Bronchial epithelial cell (primary cell): ENCODE data around the gene ARRB1. TPM values are rescaled to one million over a fixed set of nuclear protein-coding genes. Genes with fewer than 3 reads are reported as not detected.

Source experiments
- DNase-seq: peaks from one replicate; pipeline ENCODE4 v3.0.0-alpha.2; 2010; ENCODE audit warnings: low read depth
- FAIRE-seq: peaks from 2 replicates; lab custom pipeline; 2011; peaks lifted over from hg19 to GRCh38; lab: Jason Lieb, UNC
- H3K27me3 ChIP-seq: 2 replicates; pipeline ENCODE4 v1.5.1; 2011; ENCODE audit warnings: low read length; ENCODE audit not compliant: control insufficient read depth, insufficient read depth
- H3K36me3 ChIP-seq: 2 replicates; pipeline ENCODE4 v1.5.1; 2011; ENCODE audit warnings: low read length; ENCODE audit not compliant: control insufficient read depth, insufficient read depth
- H3K4me3 ChIP-seq: 2 replicates; pipeline ENCODE4 v1.5.1; 2011; ENCODE audit warnings: mild to moderate bottlenecking, low read depth, low read length, control low read depth
- CTCF ChIP-seq: IDR thresholded peaks from 2 replicates; pipeline ENCODE4 v1.5.1; 2011; ENCODE audit warnings: mild to moderate bottlenecking, moderate library complexity, low read length, control low read depth, inconsistent platforms; ENCODE audit not compliant: insufficient read depth, severe bottlenecking
- total RNA-seq: library from RNA; depleted of rRNA; stranded (reverse); fragments of >200 nt; gene quantifications from 2 replicates; pipeline ENCODE4 v1.2.1, GENCODE V29; 2014

The ARRB1 gene
- total RNA-seq, 1 donor from 2014 or later = 0.26 TPM

- DNase-seq (no peak), FAIRE-seq (no peak)
- Histone ChIP-seq H3K4me3 (no peak overlapping the region), H3K36me3 (no peaks in the 10 kb centered on the region), H3K27me3 (peaks cover 15% of the 10 kb centered on the region)
- no peak for TF ChIP-seq CTCF
These were observed 115.4 kb downstream of the ARRB1 start for GRCh38 chr11:75236062-75236461.

- Histone ChIP-seq H3K36me3 (no peaks in the 10 kb centered on the region), H3K4me3 (no peak overlapping the region), H3K27me3 (peaks cover 1% of the 10 kb centered on the region)
- FAIRE-seq (peak; percentile 96), DNase-seq (peak; percentile 43)
- TF ChIP-seq CTCF = no peak
These were observed 117.7 kb downstream of the ARRB1 start for GRCh38 chr11:75233754-75234172.

DNA sequence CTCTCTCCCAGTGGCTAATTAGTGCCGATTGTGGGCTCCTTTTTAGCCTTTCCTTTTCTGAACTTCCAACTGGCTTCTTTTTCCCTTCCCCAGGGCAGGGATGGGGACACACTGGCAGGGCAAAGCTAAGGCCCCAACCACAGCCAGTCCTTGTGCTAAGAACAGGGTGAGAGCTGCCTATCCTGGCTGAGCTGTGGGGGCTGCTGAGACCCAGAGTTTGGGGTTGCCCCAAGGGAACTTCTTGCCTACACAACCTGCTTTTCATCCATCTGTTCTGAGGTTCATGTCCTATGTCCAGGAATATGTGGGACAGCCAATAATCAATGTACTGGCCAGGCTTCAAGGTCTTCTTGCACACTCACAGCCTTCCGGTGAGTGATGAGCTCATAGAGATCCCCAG, 120.8 kb downstream of the ARRB1 start:
- DNase-seq (no peak), FAIRE-seq (no peak)
- no peaks in the 10 kb centered on the region for H3K36me3 ChIP-seq
- no peak overlapping the region for H3K4me3 ChIP-seq
- no peak for TF ChIP-seq CTCF
- H3K27me3 ChIP-seq = no peaks in the 10 kb centered on the region

DNA sequence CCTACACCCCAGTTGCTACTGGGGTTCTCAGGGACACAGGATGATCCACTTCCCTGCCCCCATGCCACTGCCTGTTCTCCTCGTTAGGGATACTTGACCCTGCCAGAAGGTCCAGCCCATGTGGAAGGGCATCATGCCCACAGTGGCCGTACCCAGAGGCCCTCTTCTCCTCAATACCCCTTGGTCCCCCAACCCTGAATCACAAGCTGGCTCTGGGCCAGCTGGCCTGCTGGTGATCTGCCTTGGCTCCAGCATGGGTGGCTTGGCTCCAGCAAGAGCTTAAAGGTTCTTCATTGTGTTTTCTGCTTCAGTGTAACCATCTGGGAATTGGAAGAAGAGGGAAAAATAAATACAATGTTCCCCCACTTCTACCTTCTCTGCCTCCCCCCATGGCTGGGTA, 122.0 kb downstream of the ARRB1 start:
- Histone ChIP-seq H3K27me3 (peaks cover 2% of the 10 kb centered on the region), H3K36me3 (no peaks in the 10 kb centered on the region), H3K4me3 (no peak overlapping the region)
- no peak for FAIRE-seq
- TF ChIP-seq CTCF = no peak
- DNase-seq = no peak

- no peak for TF ChIP-seq CTCF
- DNase-seq (no peak), FAIRE-seq (no peak)
- no peaks in the 10 kb centered on the region for H3K36me3 ChIP-seq
- no peak overlapping the region for H3K4me3 ChIP-seq
- H3K27me3 ChIP-seq = peaks cover 2% of the 10 kb centered on the region
These were observed 125.7 kb downstream of the ARRB1 start for GRCh38 chr11:75225794-75226193.

- FAIRE-seq (no peak), DNase-seq (no peak)
- no peak for TF ChIP-seq CTCF
- Histone ChIP-seq H3K4me3 (no peak overlapping the region), H3K27me3 (peaks cover 2% of the 10 kb centered on the region), H3K36me3 (no peaks in the 10 kb centered on the region)
These were observed 127.4 kb downstream of the ARRB1 start for GRCh38 chr11:75223954-75224643.
